HCT116 (cell line): ENCODE results near the gene HOXA7. TPM values are rescaled to one million over a fixed set of nuclear protein-coding genes. Genes with fewer than 3 reads are reported as not detected.

Experiments
- ATAC-seq: fragments of 200-7000 bp; cut with Tn5 transposase; 2 replicates; pipeline ENCODE4 v1.9.1; 2020; ENCODE audit warnings: mild to moderate bottlenecking, moderate library complexity
- BruUV-seq: library from RNA; stranded (reverse); fragments of 400-500 nt; replicated peaks from 2 replicates; lab custom pipeline; 2021; lab: Mats Ljungman, UMichigan
- CTCF ChIA-PET: fragments of 300-600 bp; sonication (Branson Sonifier 250); formaldehyde crosslinking; loops from one replicate; lab custom pipeline; 2021; ENCODE audit warnings: antibody characterized with exemption; lab: Charles Lee
- POLR2A ChIA-PET: fragments of 300-600, 350-600 bp; sonication (Branson Sonifier 250); formaldehyde crosslinking; loops from one replicate; lab custom pipeline; 2021; ENCODE audit warnings: antibody characterized with exemption; lab: Charles Lee
- RAD21 ChIA-PET, 2 experiments: fragments of 300-600 bp; sonication (Branson Sonifier 250); formaldehyde crosslinking; loops; one replicate each; lab custom pipeline; 2023; ENCODE audit warnings: low total read pairs in 2 of 2; ENCODE audit not compliant: uncharacterized antibody in 2 of 2, unreplicated experiment in 2 of 2, low non-redundant PET in 1 of 2; lab: Charles Lee
- DNase-seq: peaks from one replicate; pipeline ENCODE4 v3.0.0-alpha.2; 2010; ENCODE audit warnings: low read depth, low spot score
- H2AFZ ChIP-seq: fragments of 200-600 bp; shearing (Covaris generic), sonication (generic); 2 replicates; pipeline ENCODE4 v1.6.1; 2017; ENCODE audit warnings: low read depth, mixed run types, mixed read lengths, antibody characterized with exemption, low read length; ENCODE audit not compliant: poor library complexity, severe bottlenecking
- H3K27ac ChIP-seq: 2 replicates; pipeline ENCODE4 v1.5.1; 2012; ENCODE audit warnings: low read depth, low read length
- H3K27me3 ChIP-seq: fragments of 200-600 bp; sonication (generic); 2 replicates; pipeline ENCODE4 v1.6.1; 2016; ENCODE audit warnings: mixed run types, low read length, mixed read lengths; ENCODE audit not compliant: insufficient read depth
- H3K36me3 ChIP-seq, 2 experiments: fragments of 200-500 bp in 1 of 2; fragments of 200-600 bp in 1 of 2; sonication (Bioruptor generic) in 1 of 2; sonication (generic) in 1 of 2; 2 replicates each; pipeline versions ENCODE4 v1.5.1 to v1.6.1; 2014 to 2016; ENCODE audit warnings: low read length in 2 of 2, inconsistent platforms in 1 of 2, mixed read lengths in 1 of 2, mixed run types in 1 of 2; ENCODE audit not compliant: insufficient read depth in 2 of 2, control insufficient read depth in 1 of 2
- H3K4me1 ChIP-seq, 2 experiments: fragments of 200-600 bp in 1 of 2; sonication (generic) in 1 of 2; 2 replicates each; pipeline versions ENCODE4 v1.5.1 to v1.6.1; 2012 to 2017; ENCODE audit warnings: low read length in 2 of 2, inconsistent platforms in 1 of 2, mild to moderate bottlenecking in 1 of 2, mixed read lengths in 1 of 2, mixed run types in 1 of 2, moderate library complexity in 1 of 2; ENCODE audit not compliant: insufficient read depth in 2 of 2, control insufficient read depth in 1 of 2
- H3K4me2 ChIP-seq: fragments of 200-600 bp; sonication (generic); 2 replicates; pipeline ENCODE4 v1.6.1; 2017; ENCODE audit warnings: mixed run types, low read length, mixed read lengths
- H3K4me3 ChIP-seq, 2 experiments: fragments of 200-600 bp in 1 of 2; sonication (generic) in 1 of 2; replicated peaks in 1 of 2; 2 replicates each; pipeline ENCODE4 v1.5.1; 2011 to 2016; ENCODE audit warnings: low read length in 2 of 2, control low read depth in 1 of 2, low read depth in 1 of 2, mild to moderate bottlenecking in 1 of 2, mixed read lengths in 1 of 2, mixed run types in 1 of 2
- H3K79me2 ChIP-seq: fragments of 200-600 bp; sonication (generic); 2 replicates; pipeline ENCODE4 v1.6.1; 2017; ENCODE audit warnings: mild to moderate bottlenecking, mixed run types, low read length, moderate library complexity, mixed read lengths; ENCODE audit not compliant: insufficient read depth
- H3K9ac ChIP-seq: fragments of 200-600 bp; sonication (generic); 2 replicates; pipeline ENCODE4 v1.6.1; 2016; ENCODE audit warnings: low read length, mixed read lengths
- H3K9me2 ChIP-seq: fragments of 200-600 bp; sonication (generic), shearing (Covaris generic); 2 replicates; pipeline ENCODE4 v1.6.1; 2017; ENCODE audit warnings: mixed run types, mild to moderate bottlenecking, moderate library complexity; ENCODE audit not compliant: insufficient read depth
- H3K9me3 ChIP-seq, 2 experiments: fragments of 200-500 bp in 1 of 2; fragments of 200-600 bp in 1 of 2; sonication (Bioruptor generic) in 1 of 2; sonication (generic) in 1 of 2; 2 replicates each; pipeline ENCODE4 v1.6.1; 2014 to 2017; ENCODE audit warnings: low read length in 2 of 2, mixed read lengths in 2 of 2, inconsistent platforms in 1 of 2, low read depth in 1 of 2, mild to moderate bottlenecking in 1 of 2, mixed run types in 1 of 2, moderate library complexity in 1 of 2; ENCODE audit not compliant: control insufficient read depth in 1 of 2, insufficient read depth in 1 of 2
- H4K20me1 ChIP-seq: fragments of 200-600 bp; sonication (generic), shearing (Covaris generic); 2 replicates; pipeline ENCODE4 v1.6.1; 2017; ENCODE audit warnings: mixed run types, mild to moderate bottlenecking, moderate library complexity; ENCODE audit not compliant: insufficient read depth
- CBX3 ChIP-seq: IDR thresholded peaks from 2 replicates; pipeline ENCODE4 v1.6.1; 2012; ENCODE audit warnings: low read depth
- EGR1 ChIP-seq: IDR thresholded peaks from 2 replicates; pipeline ENCODE4 v1.6.1; 2012; ENCODE audit warnings: low read depth
- ELF1 ChIP-seq: IDR thresholded peaks from 2 replicates; pipeline ENCODE4 v1.6.1; 2012; ENCODE audit warnings: low read depth, borderline replicate concordance
- intact Hi-C: fragments of 100-400 bp; cut with micrococcal nuclease; formaldehyde crosslinking; loops from 2 replicates; pipeline ENCODE4 v1.10.0; 2022
- total RNA-seq: library from RNA; stranded (reverse); gene quantifications from one replicate; pipeline ENCODE4 v1.2.1, GENCODE V29; 2021; ENCODE audit not compliant: unreplicated experiment
- TF ChIP-seq, protein P1 (sequence below), 3 experiments: fragments of 200-600 bp in 1 of 3; sonication (generic) in 1 of 3; IDR thresholded peaks in 2 of 3; conservative IDR thresholded peaks in 1 of 3; 2 replicates each; pipeline ENCODE4 v1.5.1; 2012 to 2017; ENCODE audit warnings: low read depth in 2 of 3, low read length in 2 of 3, antibody characterized with exemption in 1 of 3, borderline replicate concordance in 1 of 3, control low read depth in 1 of 3, mild to moderate bottlenecking in 1 of 3, mixed read lengths in 1 of 3, mixed run types in 1 of 3, moderate library complexity in 1 of 3; ENCODE audit not compliant: insufficient read depth in 1 of 3
- TF ChIP-seq, protein P2 (sequence below): IDR thresholded peaks from 2 replicates; pipeline ENCODE4 v1.6.1; 2012
- TF ChIP-seq, protein P3 (sequence below): IDR thresholded peaks from 2 replicates; pipeline ENCODE4 v1.6.1; 2012; ENCODE audit warnings: low read depth
- TF ChIP-seq, protein P4 (sequence below): IDR thresholded peaks from 2 replicates; pipeline ENCODE4 v1.6.1; 2012

The HOXA7 gene
- total RNA-seq, 1 experiment from 2014 or later, result 15.0 TPM

DNA sequence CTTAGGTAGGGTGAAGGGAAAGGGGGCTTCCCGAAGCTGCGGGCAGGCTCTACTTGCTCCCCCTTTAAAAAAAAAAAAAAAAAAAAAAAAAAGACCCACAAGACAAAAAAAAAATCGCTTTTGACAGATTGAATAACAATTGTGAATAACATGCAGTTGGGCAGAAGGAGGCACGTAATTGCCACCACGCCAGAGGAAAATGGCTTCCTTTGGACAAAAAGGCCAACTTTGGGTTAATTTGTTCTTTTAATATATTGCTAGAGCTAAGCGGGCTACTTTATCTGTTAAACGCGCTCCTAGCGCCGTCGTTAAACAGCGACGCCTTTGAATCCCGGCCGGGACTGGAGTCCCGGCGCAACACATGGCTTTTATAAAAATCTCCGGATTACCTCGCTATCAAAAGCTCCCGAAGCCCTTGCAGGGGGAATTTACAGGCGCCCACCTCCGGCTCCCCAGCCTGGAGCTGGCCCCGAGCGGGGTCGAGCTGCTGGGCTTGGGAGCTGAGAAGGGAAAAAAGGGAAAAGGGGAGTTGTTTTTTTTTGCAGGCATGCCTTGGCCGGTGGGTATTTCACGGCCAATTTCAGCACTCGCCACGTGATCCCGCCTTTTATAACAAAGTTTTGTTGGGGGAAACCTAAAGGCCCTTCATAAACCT lies 27.3 kb upstream of the HOXA7 start:
- peak overlapping the region; percentile 100 for H3K4me2 ChIP-seq
- H4K20me1 ChIP-seq, result no peaks in the 10 kb centered on the region
- H2AFZ ChIP-seq, result no peak overlapping the region
- TF ChIP-seq EGR1 (no peak), CBX3 (no peak), ELF1 (no peak)
- TF ChIP-seq, protein P1, sequence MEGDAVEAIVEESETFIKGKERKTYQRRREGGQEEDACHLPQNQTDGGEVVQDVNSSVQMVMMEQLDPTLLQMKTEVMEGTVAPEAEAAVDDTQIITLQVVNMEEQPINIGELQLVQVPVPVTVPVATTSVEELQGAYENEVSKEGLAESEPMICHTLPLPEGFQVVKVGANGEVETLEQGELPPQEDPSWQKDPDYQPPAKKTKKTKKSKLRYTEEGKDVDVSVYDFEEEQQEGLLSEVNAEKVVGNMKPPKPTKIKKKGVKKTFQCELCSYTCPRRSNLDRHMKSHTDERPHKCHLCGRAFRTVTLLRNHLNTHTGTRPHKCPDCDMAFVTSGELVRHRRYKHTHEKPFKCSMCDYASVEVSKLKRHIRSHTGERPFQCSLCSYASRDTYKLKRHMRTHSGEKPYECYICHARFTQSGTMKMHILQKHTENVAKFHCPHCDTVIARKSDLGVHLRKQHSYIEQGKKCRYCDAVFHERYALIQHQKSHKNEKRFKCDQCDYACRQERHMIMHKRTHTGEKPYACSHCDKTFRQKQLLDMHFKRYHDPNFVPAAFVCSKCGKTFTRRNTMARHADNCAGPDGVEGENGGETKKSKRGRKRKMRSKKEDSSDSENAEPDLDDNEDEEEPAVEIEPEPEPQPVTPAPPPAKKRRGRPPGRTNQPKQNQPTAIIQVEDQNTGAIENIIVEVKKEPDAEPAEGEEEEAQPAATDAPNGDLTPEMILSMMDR (IDR thresholded peaks at IDR 0.05 in 2 of 3, conservative IDR thresholded peaks at IDR 0.05 in 1 of 3; ENCODE audit: borderline replicate concordance in 1 of 3, insufficient read depth in 1 of 3, low read depth in 2 of 3, low read length in 2 of 3), result no peak
- TF ChIP-seq, protein P2, sequence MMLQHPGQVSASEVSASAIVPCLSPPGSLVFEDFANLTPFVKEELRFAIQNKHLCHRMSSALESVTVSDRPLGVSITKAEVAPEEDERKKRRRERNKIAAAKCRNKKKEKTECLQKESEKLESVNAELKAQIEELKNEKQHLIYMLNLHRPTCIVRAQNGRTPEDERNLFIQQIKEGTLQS, result no peak
- TF ChIP-seq, protein P3, sequence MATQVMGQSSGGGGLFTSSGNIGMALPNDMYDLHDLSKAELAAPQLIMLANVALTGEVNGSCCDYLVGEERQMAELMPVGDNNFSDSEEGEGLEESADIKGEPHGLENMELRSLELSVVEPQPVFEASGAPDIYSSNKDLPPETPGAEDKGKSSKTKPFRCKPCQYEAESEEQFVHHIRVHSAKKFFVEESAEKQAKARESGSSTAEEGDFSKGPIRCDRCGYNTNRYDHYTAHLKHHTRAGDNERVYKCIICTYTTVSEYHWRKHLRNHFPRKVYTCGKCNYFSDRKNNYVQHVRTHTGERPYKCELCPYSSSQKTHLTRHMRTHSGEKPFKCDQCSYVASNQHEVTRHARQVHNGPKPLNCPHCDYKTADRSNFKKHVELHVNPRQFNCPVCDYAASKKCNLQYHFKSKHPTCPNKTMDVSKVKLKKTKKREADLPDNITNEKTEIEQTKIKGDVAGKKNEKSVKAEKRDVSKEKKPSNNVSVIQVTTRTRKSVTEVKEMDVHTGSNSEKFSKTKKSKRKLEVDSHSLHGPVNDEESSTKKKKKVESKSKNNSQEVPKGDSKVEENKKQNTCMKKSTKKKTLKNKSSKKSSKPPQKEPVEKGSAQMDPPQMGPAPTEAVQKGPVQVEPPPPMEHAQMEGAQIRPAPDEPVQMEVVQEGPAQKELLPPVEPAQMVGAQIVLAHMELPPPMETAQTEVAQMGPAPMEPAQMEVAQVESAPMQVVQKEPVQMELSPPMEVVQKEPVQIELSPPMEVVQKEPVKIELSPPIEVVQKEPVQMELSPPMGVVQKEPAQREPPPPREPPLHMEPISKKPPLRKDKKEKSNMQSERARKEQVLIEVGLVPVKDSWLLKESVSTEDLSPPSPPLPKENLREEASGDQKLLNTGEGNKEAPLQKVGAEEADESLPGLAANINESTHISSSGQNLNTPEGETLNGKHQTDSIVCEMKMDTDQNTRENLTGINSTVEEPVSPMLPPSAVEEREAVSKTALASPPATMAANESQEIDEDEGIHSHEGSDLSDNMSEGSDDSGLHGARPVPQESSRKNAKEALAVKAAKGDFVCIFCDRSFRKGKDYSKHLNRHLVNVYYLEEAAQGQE, result no peak
- TF ChIP-seq, protein P4, sequence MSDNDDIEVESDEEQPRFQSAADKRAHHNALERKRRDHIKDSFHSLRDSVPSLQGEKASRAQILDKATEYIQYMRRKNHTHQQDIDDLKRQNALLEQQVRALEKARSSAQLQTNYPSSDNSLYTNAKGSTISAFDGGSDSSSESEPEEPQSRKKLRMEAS, result peak; percentile 56
- BruUV-seq, result TSS peak; percentile 62
- H3K9me3 ChIP-seq, result no peaks in the 10 kb centered on the region
- H3K79me2 ChIP-seq, result peaks cover 19% of the 10 kb centered on the region; the same call in 1 of the 2 replicates
- H3K9ac ChIP-seq, result peak overlapping the region; percentile 85
- H3K4me1 ChIP-seq, result peaks cover 28 to 54% of the 10 kb centered on the region in 2 experiments
- ChIA-PET POLR2A (interaction anchor here (1.2 to 1.4 kb wide), 2 partner anchors 9 to 16 kb away, joined by 5 to 7 read pairs; partner anchors contain the start of gene HOXA10), RAD21 (interaction anchor here in 1 of 2 experiments (1.4 kb wide), 1 partner anchor 12 kb away, joined by 7 read pairs; no protein-coding TSS in a partner anchor), CTCF (interaction anchor here (1.4 to 2.0 kb wide), 3 partner anchors 12 to 910 kb away, joined by 5 to 9 read pairs (median 7); no protein-coding TSS in a partner anchor)
- intact Hi-C loops, result no loop called here
- ATAC-seq (no peak), DNase-seq (no peak)
- H3K36me3 ChIP-seq, result no peaks in the 10 kb centered on the region
- peak overlapping the region; percentile 88 for H3K27ac ChIP-seq
- no peaks in the 10 kb centered on the region for H3K27me3 ChIP-seq
- H3K4me3 ChIP-seq, result peak overlapping the region; percentile 70 to 85
- no peaks in the 10 kb centered on the region for H3K9me2 ChIP-seq
